Activated naive CD8-positive, alpha-beta T cell treated with anti-CD3 and anti-CD28 coated beads, Interleukin-2, amount 50 U/mL, for 16 hours (primary cell): ENCODE results near the gene ZNF860.
"Not testable (repeated sequence)": the region's sequence is repeated elsewhere in the genome, so short reads cannot be mapped to it uniquely, and the experiment has no call there.

Experiments
- DNase-seq: peaks from one replicate; pipeline ENCODE4 v3.0.0-alpha.2; 2020; ENCODE audit warnings: low read depth, low spot score

ZNF860 gene

GRCh38 chr3:31996195-31996594, 14.6 kb downstream of the ZNF860 start:
- DNase-seq: no peak

- DNase-seq: no peak
These were observed 15.9 kb downstream of the ZNF860 start for GRCh38 chr3:31997500-31997899.

GRCh38 chr3:31999907-32000439, 18.4 kb downstream of the ZNF860 start:
- no peak for DNase-seq

GRCh38 chr3:32000877-32001276, 19.3 kb downstream of the ZNF860 start:
- DNase-seq: no peak

GRCh38 chr3:32002561-32003368, 21.2 kb downstream of the ZNF860 start:
- no peak for DNase-seq

- no peak for DNase-seq
These were observed 21.8 kb downstream of the ZNF860 start for GRCh38 chr3:32003380-32003779.

GRCh38 chr3:32004113-32004765, 22.7 kb downstream of the ZNF860 start:
- no peak for DNase-seq

GRCh38 chr3:32009101-32009500, 27.6 kb downstream of the ZNF860 start:
- no peak for DNase-seq

GRCh38 chr3:32009957-32010356, 28.4 kb downstream of the ZNF860 start:
- no peak for DNase-seq

GRCh38 chr3:32010699-32011098, 29.1 kb downstream of the ZNF860 start:
- not testable (repeated sequence) for DNase-seq

GRCh38 chr3:32015638-32016037, 34.1 kb downstream of the ZNF860 start:
- DNase-seq: not testable (repeated sequence)

- DNase-seq: no peak
These were observed 35.7 kb downstream of the ZNF860 start for GRCh38 chr3:32017286-32017685.

GRCh38 chr3:32018757-32019564, 37.4 kb downstream of the ZNF860 start:
- DNase-seq: no peak

- no peak for DNase-seq
These were observed 39.6 kb downstream of the ZNF860 start for GRCh38 chr3:32021155-32021554.

GRCh38 chr3:32021748-32022147, 40.2 kb downstream of the ZNF860 start:
- DNase-seq: no peak

- DNase-seq: no peak
These were observed 41.4 kb downstream of the ZNF860 start for GRCh38 chr3:32022947-32023346.

- no peak for DNase-seq
These were observed 45.0 kb downstream of the ZNF860 start for GRCh38 chr3:32026593-32026992.

GRCh38 chr3:32037932-32038267, 56.4 kb downstream of the ZNF860 start:
- no peak for DNase-seq

GRCh38 chr3:32041316-32041715, 59.8 kb downstream of the ZNF860 start:
- no peak for DNase-seq
